AG04450 (cell line): Measurements from ENCODE around the gene KRTAP10-7. TPM values are rescaled to one million over a fixed set of nuclear protein-coding genes. Genes with fewer than 3 reads are reported as not detected.

ENCODE experiments used
- CTCF ChIA-PET: fragments of 300-600, 350-600 bp; formaldehyde crosslinking; extraction: SDS; loops from one replicate; lab custom pipeline; 2022; ENCODE audit warnings: antibody characterized with exemption, inconsistent platforms; lab: Charles Lee
- POLR2A ChIA-PET: fragments of 350-600 bp; formaldehyde crosslinking; extraction: SDS; loops from one replicate; lab custom pipeline; 2021; ENCODE audit warnings: antibody characterized with exemption, inconsistent platforms; lab: Yijun Ruan, JAX
- DNase-seq: peaks from one replicate; pipeline ENCODE4 v3.0.0-alpha.2; 2011; ENCODE audit warnings: low read depth, low spot score
- H3K27ac ChIP-seq: one replicate; pipeline ENCODE4 v1.5.1; 2012; ENCODE audit warnings: low read depth, low read length, control low read depth
- H3K27me3 ChIP-seq: one replicate; pipeline ENCODE4 v1.6.0; 2012; ENCODE audit warnings: low read length; ENCODE audit not compliant: control insufficient read depth, insufficient read depth
- H3K4me3 ChIP-seq: 2 replicates; pipeline ENCODE4 v1.5.1; 2011; ENCODE audit warnings: mild to moderate bottlenecking, low read depth, low read length, control low read depth
- H3K9me3 ChIP-seq: 2 replicates; pipeline ENCODE4 v1.5.1; 2012; ENCODE audit warnings: low read length; ENCODE audit not compliant: control insufficient read depth, insufficient read depth
- polyA plus RNA-seq: library from polyadenylated mRNA; depleted of rRNA; stranded (reverse); fragments of >200 nt; gene quantifications from 2 replicates; pipeline ENCODE4 v1.2.3, GENCODE V29; 2011
- TF ChIP-seq, protein P1 (sequence below): IDR thresholded peaks from 2 replicates; pipeline ENCODE4 v1.5.1; 2011; ENCODE audit warnings: low read depth, low read length, control low read depth, inconsistent platforms

The KRTAP10-7 gene
- polyA plus RNA-seq, 1 experiment: not detected

- no peak overlapping the region for H3K27ac ChIP-seq
- no peak for DNase-seq
- H3K4me3 ChIP-seq: no peak overlapping the region
- TF ChIP-seq, protein P1, sequence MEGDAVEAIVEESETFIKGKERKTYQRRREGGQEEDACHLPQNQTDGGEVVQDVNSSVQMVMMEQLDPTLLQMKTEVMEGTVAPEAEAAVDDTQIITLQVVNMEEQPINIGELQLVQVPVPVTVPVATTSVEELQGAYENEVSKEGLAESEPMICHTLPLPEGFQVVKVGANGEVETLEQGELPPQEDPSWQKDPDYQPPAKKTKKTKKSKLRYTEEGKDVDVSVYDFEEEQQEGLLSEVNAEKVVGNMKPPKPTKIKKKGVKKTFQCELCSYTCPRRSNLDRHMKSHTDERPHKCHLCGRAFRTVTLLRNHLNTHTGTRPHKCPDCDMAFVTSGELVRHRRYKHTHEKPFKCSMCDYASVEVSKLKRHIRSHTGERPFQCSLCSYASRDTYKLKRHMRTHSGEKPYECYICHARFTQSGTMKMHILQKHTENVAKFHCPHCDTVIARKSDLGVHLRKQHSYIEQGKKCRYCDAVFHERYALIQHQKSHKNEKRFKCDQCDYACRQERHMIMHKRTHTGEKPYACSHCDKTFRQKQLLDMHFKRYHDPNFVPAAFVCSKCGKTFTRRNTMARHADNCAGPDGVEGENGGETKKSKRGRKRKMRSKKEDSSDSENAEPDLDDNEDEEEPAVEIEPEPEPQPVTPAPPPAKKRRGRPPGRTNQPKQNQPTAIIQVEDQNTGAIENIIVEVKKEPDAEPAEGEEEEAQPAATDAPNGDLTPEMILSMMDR: no peak
- no peaks in the 10 kb centered on the region for H3K27me3 ChIP-seq
- CTCF ChIA-PET: no interaction called here
- peaks cover 9% of the 10 kb centered on the region; the same call in 1 of the 2 replicates for H3K9me3 ChIP-seq
- POLR2A ChIA-PET: no interaction called here
Measured at GRCh38 chr21:44564099-44564498, 36.3 kb upstream of the KRTAP10-7 start.

DNA sequence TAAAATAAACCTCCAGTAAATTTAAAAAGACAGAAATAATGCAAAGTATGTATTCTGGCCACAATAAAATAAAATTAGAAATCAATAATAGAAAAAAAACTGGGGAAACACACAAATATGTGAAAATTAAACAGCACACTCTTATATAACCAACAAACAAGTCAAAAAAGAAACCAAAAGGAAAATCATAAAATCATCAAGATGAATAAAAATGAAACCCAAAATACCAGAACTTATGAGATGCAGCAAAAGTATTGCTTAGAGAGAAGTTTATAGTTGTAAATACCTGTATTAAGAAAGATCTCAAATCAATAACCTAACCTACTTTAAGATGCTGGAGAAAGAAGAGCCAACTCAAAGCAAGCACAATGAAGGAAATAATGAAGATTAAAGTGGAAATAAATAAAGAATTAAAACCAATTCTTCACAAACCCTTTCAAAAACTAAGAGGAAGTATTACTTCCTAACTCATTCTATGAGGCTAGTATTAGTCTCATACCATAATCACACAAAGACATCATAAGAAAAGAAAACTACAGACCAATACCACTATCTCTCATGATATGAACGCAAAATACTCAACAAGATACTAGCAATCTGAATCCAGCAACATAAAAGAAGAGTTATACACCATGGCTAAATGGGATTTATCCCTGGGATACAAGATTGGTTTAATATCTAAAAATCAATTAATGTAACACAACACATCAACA lies 35.4 kb upstream of the KRTAP10-7 start:
- ChIA-PET CTCF (no interaction called here), POLR2A (no interaction called here)
- no peak for DNase-seq
- no peaks in the 10 kb centered on the region for H3K27me3 ChIP-seq
- H3K27ac ChIP-seq: no peak overlapping the region
- no peak overlapping the region for H3K4me3 ChIP-seq
- TF ChIP-seq, protein P1: no peak
- H3K9me3 ChIP-seq: peaks cover 12% of the 10 kb centered on the region; the same call in 1 of the 2 replicates

GRCh38 chr21:44566403-44566802 lies 34.0 kb upstream of the KRTAP10-7 start:
- POLR2A ChIA-PET: no interaction called here
- no peak overlapping the region for H3K4me3 ChIP-seq
- no peak overlapping the region for H3K27ac ChIP-seq
- peaks cover 12% of the 10 kb centered on the region for H3K9me3 ChIP-seq
- TF ChIP-seq, protein P1: no peak
- DNase-seq: no peak
- H3K27me3 ChIP-seq: no peaks in the 10 kb centered on the region
- CTCF ChIA-PET: no interaction called here

GRCh38 chr21:44567481-44568171 lies 32.8 kb upstream of the KRTAP10-7 start:
- Histone ChIP-seq H3K9me3 (peaks cover 18% of the 10 kb centered on the region), H3K27me3 (no peaks in the 10 kb centered on the region), H3K4me3 (no peak overlapping the region), H3K27ac (no peak overlapping the region)
- POLR2A ChIA-PET: no interaction called here
- DNase-seq: no peak
- CTCF ChIA-PET: no interaction called here
- TF ChIP-seq, protein P1: no peak

- TF ChIP-seq, protein P1: no peak
- no peak overlapping the region for H3K27ac ChIP-seq
- DNase-seq: no peak
- no peaks in the 10 kb centered on the region for H3K27me3 ChIP-seq
- H3K4me3 ChIP-seq: no peak overlapping the region
- ChIA-PET POLR2A (no interaction called here), CTCF (no interaction called here)
- H3K9me3 ChIP-seq: peaks cover 18% of the 10 kb centered on the region
Measured at GRCh38 chr21:44568261-44568660, 32.1 kb upstream of the KRTAP10-7 start.
